ENCODE results near the gene IL17RA.

The IL17RA gene

GRCh38 chr22:17108256-17109112 lies 23.7 kb downstream of the IL17RA start:
- H3K4me3 Mint-ChIP-seq: no peak overlapping the region
- no peaks in the 10 kb centered on the region for H3K27me3 Mint-ChIP-seq
- no peaks in the 10 kb centered on the region for H3K9me3 Mint-ChIP-seq
- H3K36me3 Mint-ChIP-seq: peaks cover 2% of the 10 kb centered on the region
- peaks cover 56% of the 10 kb centered on the region for H3K4me1 Mint-ChIP-seq
- H3K27ac Mint-ChIP-seq: no peak overlapping the region

GRCh38 chr22:17109113-17109865 lies 24.5 kb downstream of the IL17RA start:
- H3K9me3 Mint-ChIP-seq: no peaks in the 10 kb centered on the region
- H3K27me3 Mint-ChIP-seq: no peaks in the 10 kb centered on the region
- peaks cover 61% of the 10 kb centered on the region for H3K4me1 Mint-ChIP-seq
- H3K27ac Mint-ChIP-seq: no peak overlapping the region
- peaks cover 2% of the 10 kb centered on the region for H3K36me3 Mint-ChIP-seq
- H3K4me3 Mint-ChIP-seq: no peak overlapping the region

DNA sequence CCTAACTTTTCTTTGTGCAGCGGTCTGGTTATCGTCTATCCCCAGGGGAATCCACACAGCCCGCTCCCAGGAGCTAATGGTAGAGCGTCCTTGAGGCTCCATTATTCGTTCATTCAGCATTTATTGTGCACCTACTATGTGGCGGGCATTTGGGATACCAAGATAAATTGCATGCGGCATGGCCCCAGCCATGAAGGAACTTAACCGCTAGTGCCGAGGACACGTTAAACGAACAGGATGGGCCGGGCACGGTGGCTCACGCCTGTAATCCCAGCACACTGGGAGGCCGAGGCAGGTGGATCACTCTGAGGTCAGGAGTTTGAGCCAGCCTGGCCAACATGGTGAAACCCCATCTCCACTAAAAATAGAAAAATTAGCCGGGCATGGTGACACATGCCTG lies 25.2 kb downstream of the IL17RA start:
- no peak overlapping the region for H3K4me3 Mint-ChIP-seq
- H3K27me3 Mint-ChIP-seq: no peaks in the 10 kb centered on the region
- H3K9me3 Mint-ChIP-seq: no peaks in the 10 kb centered on the region
- H3K27ac Mint-ChIP-seq: no peak overlapping the region
- H3K36me3 Mint-ChIP-seq: no peaks in the 10 kb centered on the region
- H3K4me1 Mint-ChIP-seq: peaks cover 61% of the 10 kb centered on the region

GRCh38 chr22:17110791-17111550 lies 26.2 kb downstream of the IL17RA start:
- Mint-ChIP-seq H3K27me3 (no peaks in the 10 kb centered on the region), H3K27ac (peak overlapping the region; percentile 78), H3K4me1 (peaks cover 63% of the 10 kb centered on the region), H3K36me3 (no peaks in the 10 kb centered on the region), H3K4me3 (no peak overlapping the region), H3K9me3 (no peaks in the 10 kb centered on the region)

- no peak overlapping the region for H3K27ac Mint-ChIP-seq
- H3K4me3 Mint-ChIP-seq: no peak overlapping the region
- H3K9me3 Mint-ChIP-seq: no peaks in the 10 kb centered on the region
- no peaks in the 10 kb centered on the region for H3K27me3 Mint-ChIP-seq
- no peaks in the 10 kb centered on the region for H3K36me3 Mint-ChIP-seq
- peaks cover 63% of the 10 kb centered on the region for H3K4me1 Mint-ChIP-seq
Measured at GRCh38 chr22:17112491-17113042, 27.8 kb downstream of the IL17RA start.

DNA sequence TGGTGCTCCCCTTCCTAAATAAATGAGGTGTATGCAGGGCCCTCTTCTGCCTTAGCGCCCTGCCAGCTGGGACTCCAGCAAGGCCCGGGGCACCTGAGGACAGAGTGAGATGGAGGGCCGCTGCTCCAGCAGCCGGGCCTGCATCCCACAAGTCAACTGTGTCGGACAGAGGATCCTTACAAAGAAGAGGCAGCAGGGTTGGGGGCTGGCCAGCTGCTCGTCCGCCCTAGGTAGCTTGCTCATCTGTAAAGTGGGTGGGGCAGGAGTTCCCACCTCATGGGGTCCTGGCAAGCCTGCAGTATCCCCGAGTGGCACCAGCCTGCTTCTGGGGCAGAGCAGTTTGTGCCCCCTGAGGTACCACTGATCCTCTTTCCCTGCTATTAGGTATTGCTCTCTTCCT lies 28.8 kb downstream of the IL17RA start:
- Mint-ChIP-seq H3K4me1 (peaks cover 69% of the 10 kb centered on the region), H3K27ac (peak overlapping the region; percentile 30), H3K27me3 (no peaks in the 10 kb centered on the region), H3K4me3 (no peak overlapping the region), H3K9me3 (no peaks in the 10 kb centered on the region), H3K36me3 (no peaks in the 10 kb centered on the region)

GRCh38 chr22:17114173-17114897 lies 29.5 kb downstream of the IL17RA start:
- Mint-ChIP-seq H3K36me3 (no peaks in the 10 kb centered on the region), H3K27me3 (no peaks in the 10 kb centered on the region), H3K4me1 (peaks cover 76% of the 10 kb centered on the region), H3K4me3 (no peak overlapping the region), H3K27ac (peak overlapping the region; percentile 53), H3K9me3 (no peaks in the 10 kb centered on the region)

DNA sequence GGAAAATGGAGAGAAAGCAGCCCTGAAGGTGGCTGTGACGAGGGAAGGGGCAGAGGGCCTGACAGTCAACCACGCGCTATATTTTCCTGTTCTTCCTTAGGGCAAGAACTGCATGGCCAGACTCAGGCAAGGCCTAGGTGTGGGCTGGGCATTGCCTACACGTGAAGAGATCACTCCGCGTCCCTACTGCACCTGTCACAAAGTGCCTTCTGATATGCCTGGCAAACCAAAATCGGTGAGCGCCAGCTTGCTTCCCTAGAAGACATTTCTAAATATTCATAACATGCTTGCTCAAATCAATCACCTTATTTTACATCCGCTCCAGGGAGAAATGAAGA lies 30.1 kb downstream of the IL17RA start:
- Mint-ChIP-seq H3K27me3 (no peaks in the 10 kb centered on the region), H3K4me1 (peaks cover 76% of the 10 kb centered on the region), H3K27ac (peak overlapping the region; percentile 19)

GRCh38 chr22:17115236-17115635 lies 30.4 kb downstream of the IL17RA start:
- H3K4me3 Mint-ChIP-seq: no peak overlapping the region
- no peaks in the 10 kb centered on the region for H3K36me3 Mint-ChIP-seq
- H3K27me3 Mint-ChIP-seq: no peaks in the 10 kb centered on the region

More for the DNA sequence above, 30.1 kb downstream of the IL17RA start:
- Mint-ChIP-seq H3K36me3 (no peaks in the 10 kb centered on the region), H3K9me3 (no peaks in the 10 kb centered on the region), H3K4me3 (no peak overlapping the region)

GRCh38 chr22:17115945-17116565 lies 31.3 kb downstream of the IL17RA start:
- peak overlapping the region; percentile 46 for H3K4me3 Mint-ChIP-seq
- H3K4me1 Mint-ChIP-seq: peaks cover 75% of the 10 kb centered on the region

More at GRCh38 chr22:17115236-17115635, 30.4 kb downstream of the IL17RA start:
- H3K9me3 Mint-ChIP-seq: no peaks in the 10 kb centered on the region
- peak overlapping the region; percentile 56 for H3K27ac Mint-ChIP-seq
- H3K4me1 Mint-ChIP-seq: peaks cover 76% of the 10 kb centered on the region

GRCh38 chr22:17116572-17117330 lies 32.0 kb downstream of the IL17RA start:
- Mint-ChIP-seq H3K27me3 (no peaks in the 10 kb centered on the region), H3K36me3 (no peaks in the 10 kb centered on the region), H3K27ac (peak overlapping the region; percentile 15), H3K4me1 (peaks cover 73% of the 10 kb centered on the region), H3K9me3 (no peaks in the 10 kb centered on the region), H3K4me3 (peak overlapping the region; percentile 46)

More at GRCh38 chr22:17115945-17116565, 31.3 kb downstream of the IL17RA start:
- Mint-ChIP-seq H3K9me3 (no peaks in the 10 kb centered on the region), H3K36me3 (no peaks in the 10 kb centered on the region), H3K27me3 (no peaks in the 10 kb centered on the region), H3K27ac (peak overlapping the region; percentile 56)

DNA sequence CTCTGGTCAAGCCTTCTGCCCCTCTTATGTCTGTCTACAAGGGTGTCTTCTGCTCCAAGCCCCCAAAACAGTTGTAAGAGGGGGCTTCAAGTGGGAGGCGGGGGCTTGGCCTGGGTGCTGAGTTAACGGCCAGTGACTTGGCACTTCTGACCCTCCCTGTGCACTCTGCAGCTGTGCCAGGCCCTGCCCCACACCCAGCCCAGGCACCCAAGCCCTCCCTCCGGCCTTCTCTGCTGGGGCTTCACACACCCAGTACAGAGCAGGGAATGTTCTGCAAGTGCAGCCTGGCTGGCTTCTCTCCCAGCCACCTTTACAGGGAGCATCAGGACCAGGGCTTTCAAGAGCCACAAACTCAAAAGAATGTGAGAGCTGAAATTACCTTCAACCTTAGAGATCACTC lies 32.6 kb downstream of the IL17RA start:
- no peaks in the 10 kb centered on the region for H3K36me3 Mint-ChIP-seq
- peak overlapping the region; percentile 60 for H3K27ac Mint-ChIP-seq
- H3K4me1 Mint-ChIP-seq: peaks cover 71% of the 10 kb centered on the region
- no peaks in the 10 kb centered on the region for H3K9me3 Mint-ChIP-seq
- peaks cover 4% of the 10 kb centered on the region for H3K27me3 Mint-ChIP-seq
- peak overlapping the region; percentile 73 for H3K4me3 Mint-ChIP-seq

- Mint-ChIP-seq H3K27ac (peak overlapping the region; percentile 60), H3K4me1 (peaks cover 69% of the 10 kb centered on the region), H3K9me3 (no peaks in the 10 kb centered on the region), H3K27me3 (peaks cover 5% of the 10 kb centered on the region), H3K4me3 (peak overlapping the region; percentile 73), H3K36me3 (no peaks in the 10 kb centered on the region)
Measured at GRCh38 chr22:17117890-17118289, 33.1 kb downstream of the IL17RA start.

DNA sequence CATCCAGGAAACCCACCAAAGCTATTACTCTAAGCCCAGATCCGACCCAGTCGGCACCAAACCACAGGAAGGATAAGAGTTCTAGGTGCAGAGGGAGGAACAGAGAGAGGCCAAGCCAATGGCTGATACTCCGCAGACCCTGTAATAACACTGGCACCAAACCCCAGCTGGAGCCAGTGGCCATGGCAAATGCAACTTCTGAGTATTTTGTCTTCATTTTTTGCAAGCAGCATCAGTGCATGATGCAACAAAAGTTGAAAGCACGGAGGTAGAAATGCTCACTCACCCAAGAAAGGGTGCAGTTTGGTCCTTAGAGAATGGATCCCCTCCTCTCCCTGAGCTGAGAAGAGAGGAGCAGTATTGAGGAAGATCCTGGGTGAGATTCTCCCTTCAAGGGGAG lies 33.5 kb downstream of the IL17RA start:
- Mint-ChIP-seq H3K9me3 (no peaks in the 10 kb centered on the region), H3K36me3 (no peaks in the 10 kb centered on the region), H3K4me3 (peak overlapping the region; percentile 73), H3K27ac (peak overlapping the region; percentile 37), H3K27me3 (peaks cover 7% of the 10 kb centered on the region), H3K4me1 (peaks cover 65% of the 10 kb centered on the region)
